SK-N-MC (cell line): ENCODE results near the gene PACSIN2.

Experiments
- EZH2 ChIP-seq: fragments of 200-600 bp; sonication (generic); IDR thresholded peaks from one replicate; pipeline ENCODE4 v1.6.1; 2017; ENCODE audit warnings: antibody characterized with exemption
- POLR2AphosphoS5 ChIP-seq: IDR thresholded peaks from 2 replicates; pipeline ENCODE4 v1.6.1; 2012; ENCODE audit warnings: mild to moderate bottlenecking, low read depth, low read length, borderline replicate concordance

DNA sequence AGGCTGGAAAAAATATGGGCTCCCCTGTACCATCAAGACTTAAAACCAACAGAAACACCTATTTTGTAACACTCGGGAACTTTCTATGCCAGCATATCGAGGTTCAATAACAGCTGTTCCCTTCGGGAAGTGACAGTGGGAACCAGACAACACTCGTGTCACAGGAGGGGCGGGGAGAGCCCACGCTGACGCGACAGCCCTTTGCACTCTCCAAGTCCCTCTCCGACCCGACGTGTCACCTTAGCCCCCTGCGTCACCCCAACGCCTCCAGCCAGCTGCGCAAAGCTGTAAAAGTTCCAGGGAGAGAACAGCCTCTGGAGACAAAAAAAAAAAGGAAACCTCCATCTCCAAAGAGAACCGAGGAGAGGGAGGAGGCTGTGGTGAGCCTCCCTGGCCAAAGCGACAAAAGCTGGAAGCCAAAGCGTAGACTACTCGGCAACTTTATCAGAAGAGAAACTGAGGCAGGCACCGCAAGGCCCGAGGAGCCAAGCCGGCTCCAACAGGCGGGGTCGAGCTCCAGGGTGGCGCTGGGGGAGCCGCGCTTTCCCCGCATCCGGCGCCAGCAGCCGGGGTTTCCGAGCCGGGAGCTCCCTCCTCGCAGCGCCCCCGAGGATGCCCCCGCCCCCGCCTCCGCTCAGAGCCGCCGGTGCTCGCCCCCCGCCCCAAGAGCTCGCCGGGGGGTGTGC lies 158.6 kb downstream of the PACSIN2 start:
- TF ChIP-seq EZH2 (no peak), POLR2AphosphoS5 (no peak)
